ENCODE results near the gene PTPRT.

GRCh38 chr20:42754706-42755105 is 435.0 kb downstream of the PTPRT start:
- TF ChIP-seq CTCF (IDR thresholded peaks at IDR 0.05; ENCODE audit: insufficient read depth, low read length, poor library complexity, severe bottlenecking), result no peak
- no peak for TF ChIP-seq EZH2phosphoT487 (conservative IDR thresholded peaks at IDR 0.05; ENCODE audit: low read length)

Data from SU-DHL-6 (cell line).